22Rv1 (cell line): ENCODE results near the gene RASSF4.

Experiments
- CTCF ChIP-seq: fragments of 450-650 bp; IDR thresholded peaks from 2 replicates; pipeline ENCODE4 v1.5.1; 2017; ENCODE audit warnings: mild to moderate bottlenecking
- ZFX ChIP-seq: fragments of 450-650 bp; IDR thresholded peaks from 2 replicates; pipeline ENCODE4 v1.6.1; 2017; ENCODE audit warnings: antibody characterized with exemption, borderline replicate concordance

- no peak for TF ChIP-seq CTCF
- TF ChIP-seq ZFX = no peak
Observed at GRCh38 chr10:44975431-44976331, 16.1 kb downstream of the RASSF4 start.
